Upper lobe of left lung (tissue), 6 donors: Measurements from ENCODE around the gene PAH. TPM values are rescaled to one million over a fixed set of nuclear protein-coding genes. Genes with fewer than 3 reads are reported as not detected.

Source experiments
- ATAC-seq, 2 donors: fragments of 200-7000 bp; cut with Tn5 transposase; one replicate each; pipeline ENCODE4 v1.9.1; 2022; ENCODE audit warnings: mild to moderate bottlenecking in 2 of 2, moderate library complexity in 2 of 2; ENCODE audit not compliant: low FRiP score in 2 of 2
- DNase-seq, 2 donors: peaks; one replicate each; pipeline ENCODE4 v3.0.0-alpha.2; 2019 to 2020
- H3K27ac ChIP-seq, 4 donors: fragments of 200-600 bp; sonication (generic); one replicate each; pipeline ENCODE4 v1.5.1; 2016 to 2019
- H3K27me3 ChIP-seq, 4 donors: fragments of 200-600 bp; sonication (generic); one replicate each; pipeline ENCODE4 v1.5.1; 2017 to 2019
- H3K36me3 ChIP-seq, 4 donors: fragments of 200-600 bp; sonication (generic); one replicate each; pipeline ENCODE4 v1.5.1; 2016 to 2019
- H3K4me1 ChIP-seq, 4 donors: fragments of 200-600 bp; sonication (generic); one replicate each; pipeline ENCODE4 v1.5.1; 2018 to 2019
- H3K4me3 ChIP-seq, 4 donors: fragments of 200-600 bp; sonication (generic); one replicate each; pipeline ENCODE4 v1.5.1; 2017 to 2019; ENCODE audit warnings: mild to moderate bottlenecking in 2 of 4, moderate library complexity in 1 of 4
- H3K9me3 ChIP-seq, 4 donors: fragments of 200-600 bp; sonication (generic); one replicate each; pipeline ENCODE4 v1.5.1; 2018 to 2019
- CTCF ChIP-seq, 6 experiments: fragments of 450-650 bp in 4 of 6; fragments of 200-600 bp in 2 of 6; sonication (generic) in 2 of 6; IDR thresholded peaks; one replicate each; pipeline ENCODE4 v1.5.1; 2016 to 2019; ENCODE audit warnings: antibody characterized with exemption in 6 of 6
- EP300 ChIP-seq, 4 donors: sonication (generic); formaldehyde crosslinking; IDR thresholded peaks; one replicate each; pipeline ENCODE4 v1.5.1; 2017; ENCODE audit warnings: antibody characterized with exemption in 4 of 4, control low read depth in 2 of 4
- POLR2A ChIP-seq, 4 donors: fragments of 450-650 bp; IDR thresholded peaks; one replicate each; pipeline ENCODE4 v1.5.1; 2016 to 2017; ENCODE audit warnings: antibody characterized with exemption in 4 of 4, mild to moderate bottlenecking in 2 of 4
- POLR2AphosphoS5 ChIP-seq, 2 donors: sonication (generic); formaldehyde crosslinking; IDR thresholded peaks; one replicate each; pipeline ENCODE4 v1.5.1; 2017; ENCODE audit warnings: antibody characterized with exemption in 2 of 2
- WGBS, 2 donors: methylation state at CpG; one replicate each; pipeline ENCODE4 v1.1.5; 2017 to 2018; 5-methylcytosine and 5-hydroxymethylcytosine counted together
- total RNA-seq, 6 donors: library from RNA; depleted of rRNA in 4 of 6; stranded (reverse); fragments of >200 nt in 4 of 6; gene quantifications; one replicate each; pipeline versions ENCODE4 v1.1.0 to v1.2.1, GENCODE V29; 2016 to 2021
- donor health status: DM: no; HTN: no; CAD: no; lungs with moderate emphysema.
- donor health status: DM: no; HTN: yes; CAD: no; lungs with severe emphysema.

PAH gene
- total RNA-seq, 6 donors from 2014 or later: 0.89 to 1.2 TPM; not detected in 4

- WGBS, 2 donors: 69 to 84% methylated on average over 2 of the region's 2 CpGs
Observed at GRCh38 chr12:102900389-102900788, 16.7 kb downstream of the PAH start.

GRCh38 chr12:102896067-102896466, 21.0 kb downstream of the PAH start:
- TF ChIP-seq EP300 (IDR thresholded peaks at IDR 0.05) (no peak), CTCF (IDR thresholded peaks at IDR 0.05) (no peak), POLR2A (IDR thresholded peaks at IDR 0.05) (no peak), POLR2AphosphoS5 (IDR thresholded peaks at IDR 0.05) (no peak)
- WGBS, 2 donors: 89 to 93% methylated on average over 1 of the region's 1 CpG
- ATAC-seq: no peak
- H3K27me3 ChIP-seq: no peaks in the 10 kb centered on the region
- no peaks in the 10 kb centered on the region for H3K4me1 ChIP-seq
- no peaks in the 10 kb centered on the region for H3K36me3 ChIP-seq
- H3K27ac ChIP-seq: no peak overlapping the region
- no peak for DNase-seq
- H3K9me3 ChIP-seq: no peaks in the 10 kb centered on the region
- no peak overlapping the region for H3K4me3 ChIP-seq

More at GRCh38 chr12:102900389-102900788, 16.7 kb downstream of the PAH start:
- H3K9me3 ChIP-seq: no peaks in the 10 kb centered on the region
- no peaks in the 10 kb centered on the region for H3K27me3 ChIP-seq
- H3K27ac ChIP-seq: no peak overlapping the region
- TF ChIP-seq POLR2AphosphoS5 (IDR thresholded peaks at IDR 0.05) (no peak), CTCF (IDR thresholded peaks at IDR 0.05) (no peak), POLR2A (IDR thresholded peaks at IDR 0.05) (no peak), EP300 (IDR thresholded peaks at IDR 0.05) (no peak)
- ATAC-seq (no peak), DNase-seq (no peak)
- H3K36me3 ChIP-seq: no peaks in the 10 kb centered on the region
- H3K4me1 ChIP-seq: no peaks in the 10 kb centered on the region
- H3K4me3 ChIP-seq: no peak overlapping the region

DNA sequence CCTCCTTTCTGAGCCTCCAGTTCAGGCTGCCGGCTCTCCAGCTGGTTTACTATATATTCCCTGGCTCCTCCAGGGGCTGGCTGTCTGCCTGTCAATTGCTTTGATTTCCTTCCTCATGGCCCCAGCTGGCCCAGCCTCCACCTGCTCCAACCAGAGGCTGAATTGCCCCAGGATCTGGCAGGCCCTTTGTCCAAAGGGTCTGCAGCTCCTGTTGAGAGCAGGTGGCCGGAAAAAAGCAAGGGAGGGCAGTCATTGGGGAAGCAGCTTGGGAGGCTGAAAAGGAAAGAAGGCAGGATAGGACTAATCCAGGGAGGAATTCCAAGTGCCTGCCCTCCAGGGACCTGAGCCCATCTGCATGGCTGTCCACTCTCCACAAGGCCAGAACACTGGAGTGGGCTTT, 25.3 kb downstream of the PAH start:
- ATAC-seq (no peak), DNase-seq (no peak)
- Histone ChIP-seq H3K4me1 (no peaks in the 10 kb centered on the region), H3K9me3 (no peaks in the 10 kb centered on the region), H3K4me3 (no peak overlapping the region), H3K27ac (no peak overlapping the region), H3K36me3 (no peaks in the 10 kb centered on the region), H3K27me3 (no peaks in the 10 kb centered on the region)
- WGBS, 2 donors: 62 to 73% methylated on average over 2 of the region's 2 CpGs
- TF ChIP-seq POLR2A (IDR thresholded peaks at IDR 0.05) (no peak), POLR2AphosphoS5 (IDR thresholded peaks at IDR 0.05) (no peak), EP300 (IDR thresholded peaks at IDR 0.05) (no peak), CTCF (IDR thresholded peaks at IDR 0.05) (no peak)

DNA sequence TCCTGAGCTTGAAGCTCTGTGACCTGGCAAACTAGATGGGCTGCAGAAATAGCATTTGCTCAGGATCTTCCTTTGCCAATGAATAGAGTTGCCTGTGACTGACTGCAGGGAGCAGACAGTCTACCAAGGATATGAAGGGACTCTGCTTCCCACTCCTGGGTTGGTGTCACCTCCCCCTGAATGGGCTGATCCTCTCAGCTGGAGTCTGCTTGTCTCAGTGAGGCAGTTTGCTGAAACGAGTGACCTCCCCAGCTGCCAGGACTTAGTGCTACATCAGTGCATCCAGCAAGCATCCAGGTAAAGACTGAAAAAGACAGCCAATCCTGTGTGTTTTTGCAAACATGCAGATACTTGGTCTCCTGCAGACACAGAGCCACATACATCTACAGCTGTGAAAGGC, 28.5 kb downstream of the PAH start:
- ATAC-seq: no peak
- Histone ChIP-seq H3K4me1 (no peaks in the 10 kb centered on the region), H3K27me3 (no peaks in the 10 kb centered on the region), H3K27ac (no peak overlapping the region), H3K4me3 (no peak overlapping the region), H3K36me3 (no peaks in the 10 kb centered on the region), H3K9me3 (no peaks in the 10 kb centered on the region)
- TF ChIP-seq EP300 (IDR thresholded peaks at IDR 0.05): no peak
- TF ChIP-seq CTCF (IDR thresholded peaks at IDR 0.05): no peak
- TF ChIP-seq POLR2AphosphoS5 (IDR thresholded peaks at IDR 0.05): no peak
- no peak for TF ChIP-seq POLR2A (IDR thresholded peaks at IDR 0.05)
- WGBS, 2 donors: 0 to 31% methylated on average over 1 of the region's 1 CpG
- DNase-seq: no peak
